Stimulated activated CD8-positive, alpha-beta memory T cell treated with anti-CD3 and anti-CD28 coated beads, Interleukin-4, amount 100 ng/mL, for 1 hour (primary cell): ENCODE measurements around the gene PARP11.
"Not testable (repeated sequence)": the region's sequence is repeated elsewhere in the genome, so short reads cannot be mapped to it uniquely, and the experiment has no call there.

Experiments used
- DNase-seq, 2 donors: peaks; one replicate each; pipeline ENCODE4 v3.0.0-alpha.2; 2020; ENCODE audit warnings: low read depth in 2 of 2, low spot score in 1 of 2

Gene PARP11

DNA sequence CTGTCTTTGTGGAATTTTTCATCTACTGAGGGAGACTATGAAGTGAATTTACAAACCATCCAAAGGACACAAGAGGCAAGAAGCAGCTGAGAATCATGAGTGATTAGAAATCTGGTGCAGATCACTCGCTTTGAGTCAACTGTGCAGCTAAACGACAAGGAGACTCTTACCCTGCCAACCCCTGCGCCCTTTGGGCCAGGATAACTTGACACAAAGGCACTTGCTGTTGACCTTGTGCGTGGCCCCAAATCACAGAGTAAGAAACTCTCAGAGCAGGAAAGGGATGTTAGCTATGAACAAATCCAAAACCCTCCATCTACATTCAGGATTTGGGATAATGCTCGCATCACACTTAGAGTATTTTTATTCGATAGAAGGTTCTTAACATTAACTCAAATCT, 11.5 kb upstream of the PARP11 start:
- DNase-seq, result no peak

DNA sequence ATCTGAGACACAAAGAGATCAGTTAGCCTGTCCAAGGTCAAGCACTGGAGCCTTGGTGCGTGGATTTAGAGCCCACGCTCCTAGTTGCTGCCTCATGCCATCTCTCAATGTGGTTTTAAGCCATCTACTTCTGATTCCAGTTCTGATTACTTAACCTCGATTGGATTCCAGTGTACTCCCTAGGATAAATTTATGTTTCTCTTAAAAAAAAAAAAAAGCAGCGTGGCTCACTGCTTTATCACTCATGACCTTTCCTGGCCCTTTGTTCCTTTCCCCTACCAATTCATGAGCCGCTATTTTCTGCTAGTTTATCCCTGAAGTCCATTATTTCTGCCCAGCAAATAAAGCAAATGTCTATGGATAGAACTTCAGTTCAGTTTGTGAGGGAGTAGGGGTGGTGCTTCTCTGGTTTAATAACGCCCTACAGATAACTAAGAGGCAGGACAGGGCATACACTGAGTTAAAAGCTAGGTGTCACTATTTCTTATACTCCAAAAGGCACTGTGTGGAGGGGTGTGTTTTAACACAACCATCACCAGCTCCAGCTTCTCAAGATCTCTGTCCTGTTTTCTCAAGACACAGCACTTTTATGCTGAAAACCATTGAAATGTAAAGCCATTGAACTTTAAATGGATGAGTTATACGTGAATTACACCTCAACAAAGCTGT, 9.8 kb upstream of the PARP11 start:
- DNase-seq, result no peak

DNA sequence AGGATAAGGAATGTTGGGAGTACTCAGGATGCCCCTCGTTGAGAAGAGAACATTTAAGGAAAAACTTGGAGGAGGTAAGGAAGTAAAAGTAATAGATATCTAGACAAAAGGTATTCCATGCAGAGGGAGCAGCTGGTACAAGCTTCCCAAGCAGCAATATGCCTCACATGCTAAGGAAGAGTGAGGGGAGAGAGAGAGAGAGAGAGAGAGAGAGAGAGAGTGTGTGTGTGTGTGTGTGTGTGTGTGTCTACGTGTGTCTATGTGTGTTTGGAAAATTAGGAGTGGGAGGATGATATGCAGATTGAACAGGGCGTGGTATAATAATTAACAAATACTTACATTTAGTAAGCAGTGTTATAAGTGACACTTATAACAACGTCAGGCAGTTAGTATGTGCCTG, 9.2 kb upstream of the PARP11 start:
- no peak for DNase-seq

DNA sequence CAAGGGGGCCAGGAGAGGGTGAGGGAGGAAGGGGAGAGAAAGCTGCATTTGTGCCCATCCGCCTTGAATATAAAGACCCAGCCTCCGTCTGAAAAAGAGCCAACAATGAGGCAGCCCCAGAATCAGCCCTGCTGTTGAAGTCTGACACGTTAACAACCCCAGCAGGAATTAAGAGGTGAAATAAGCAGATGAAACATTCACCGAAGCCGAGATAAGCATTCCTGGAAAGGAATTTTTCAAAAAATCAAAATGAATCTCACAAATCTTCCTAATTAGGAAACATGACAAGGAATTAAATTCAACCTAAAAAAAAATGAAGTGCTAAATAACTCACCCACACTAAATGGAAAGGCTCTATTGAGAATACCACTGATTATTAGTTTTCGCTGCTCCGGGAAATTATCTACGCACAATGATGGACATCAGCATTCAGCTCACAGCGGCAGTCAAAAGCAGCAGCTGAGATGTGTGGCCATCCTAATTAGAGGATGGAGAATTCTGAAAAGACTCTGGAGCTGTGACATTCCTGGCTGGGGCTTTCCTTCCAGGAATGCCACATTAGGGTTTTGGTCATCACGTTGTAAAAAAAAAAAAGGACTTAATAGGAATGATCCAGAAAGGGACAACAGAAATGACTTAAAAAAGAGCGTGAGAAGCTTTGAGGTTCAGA, 8.2 kb upstream of the PARP11 start:
- no peak for DNase-seq

DNA sequence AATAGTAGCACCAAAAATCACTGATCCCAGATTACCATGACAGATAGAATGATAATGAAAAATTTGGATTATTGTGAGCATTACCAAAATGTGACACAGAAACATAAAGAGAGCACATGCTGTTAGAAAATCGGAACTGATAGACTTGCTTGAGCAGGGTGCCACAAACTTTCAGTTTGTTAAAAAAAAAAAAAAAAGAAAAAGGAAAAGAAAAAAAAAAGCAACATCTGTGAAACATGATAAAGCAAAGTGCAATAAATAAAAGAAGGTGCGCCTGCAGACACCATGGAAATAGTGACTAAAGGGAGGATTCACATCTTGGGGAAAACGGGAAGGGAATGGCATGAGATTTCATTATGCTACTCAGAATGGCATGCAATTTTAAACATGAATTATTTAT, 6.6 kb upstream of the PARP11 start:
- DNase-seq, result no peak

DNA sequence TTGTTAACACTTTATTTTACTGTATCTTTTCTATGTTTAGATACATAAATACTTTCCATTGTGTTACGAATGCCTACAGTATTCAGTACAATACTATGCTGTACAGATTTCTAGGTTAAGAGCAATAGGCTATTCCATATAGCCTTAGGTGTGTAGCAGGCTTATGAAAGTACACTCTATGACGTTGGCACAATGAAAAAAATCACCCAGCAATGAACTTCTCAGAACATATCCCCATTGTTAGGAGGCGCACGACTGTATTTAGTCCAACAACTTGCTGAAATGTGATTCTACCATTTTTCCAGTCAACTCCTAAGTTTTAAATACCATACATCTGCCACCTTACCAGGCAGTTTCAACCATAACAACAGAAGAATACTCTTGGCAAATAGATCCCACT, 1.8 kb downstream of the PARP11 start:
- DNase-seq, result no peak

DNA sequence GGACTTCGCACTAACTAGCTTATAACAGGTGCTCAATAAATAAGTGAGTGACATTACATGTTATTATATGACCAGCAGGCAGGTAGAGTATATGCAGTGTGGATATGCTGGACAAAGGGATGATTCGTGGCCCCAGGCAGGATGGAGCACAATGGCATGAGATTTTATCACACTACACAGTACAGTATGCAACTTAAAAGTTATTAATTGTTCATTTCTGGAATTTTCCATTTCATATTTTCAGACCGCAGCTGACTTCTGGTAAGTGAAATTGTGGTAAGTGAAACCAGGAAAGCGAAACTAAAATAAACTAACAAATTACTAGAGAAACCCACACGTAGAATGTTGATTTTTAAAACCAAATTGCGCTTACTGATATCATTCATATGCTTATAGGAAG, 3.3 kb downstream of the PARP11 start:
- DNase-seq, result no peak

DNA sequence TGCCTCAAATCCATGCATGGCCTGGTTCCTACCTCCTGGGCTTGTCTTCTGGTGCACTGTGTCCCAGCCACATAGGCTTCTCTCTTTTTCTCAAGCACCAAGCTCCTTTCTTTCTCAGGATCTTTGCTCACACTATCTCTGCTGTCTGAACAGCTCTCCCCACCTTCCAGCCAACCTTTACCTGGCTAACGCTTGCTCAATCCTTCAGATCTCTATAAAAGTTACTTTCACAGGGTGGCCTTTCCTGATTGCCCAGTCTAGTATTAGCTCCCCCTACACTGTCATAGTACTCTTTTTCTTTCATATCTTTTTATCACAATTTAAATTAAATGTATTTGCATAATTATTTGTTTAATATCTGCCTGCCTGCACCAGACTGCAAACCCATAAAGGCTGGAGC, 3.8 kb downstream of the PARP11 start:
- no peak for DNase-seq

DNA sequence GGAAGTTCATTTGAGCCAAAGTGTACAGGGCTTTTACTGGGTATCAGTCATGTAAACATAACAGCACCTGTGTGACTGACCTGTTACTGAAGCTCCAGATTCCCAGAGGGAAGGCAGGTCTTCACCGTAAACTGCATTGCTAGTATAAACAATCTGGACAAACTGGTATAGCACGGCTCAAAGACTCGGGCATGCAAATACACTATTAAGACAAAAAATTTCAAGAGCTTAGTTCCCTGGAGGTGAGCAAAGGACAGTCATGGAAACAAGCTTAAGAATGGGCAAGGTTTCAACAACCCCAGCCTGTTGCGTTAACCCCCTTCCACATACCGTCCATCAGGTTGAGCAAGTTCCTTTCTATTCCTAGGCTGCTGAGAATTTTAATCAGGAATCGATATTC, 9.4 kb downstream of the PARP11 start:
- DNase-seq, result no peak

DNA sequence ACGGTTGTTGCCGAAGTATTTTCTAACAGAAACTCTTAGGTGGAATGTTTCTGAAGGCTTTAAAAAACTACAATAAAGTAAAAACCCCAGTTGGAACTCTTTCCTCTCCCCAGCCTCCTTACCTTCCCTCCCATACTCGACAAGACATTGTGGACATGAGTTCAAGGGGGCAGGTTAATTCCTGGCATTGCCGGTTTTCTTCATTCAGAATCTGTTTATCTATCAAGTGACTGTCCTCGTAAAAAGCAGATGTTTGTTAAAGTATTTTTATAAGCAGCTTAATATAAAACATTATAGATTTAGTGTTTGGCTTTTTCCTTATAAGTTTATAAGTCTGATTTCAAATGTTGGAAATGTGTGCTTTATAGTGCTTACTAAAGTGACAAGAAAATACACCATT, 30.7 kb downstream of the PARP11 start:
- no peak for DNase-seq

DNA sequence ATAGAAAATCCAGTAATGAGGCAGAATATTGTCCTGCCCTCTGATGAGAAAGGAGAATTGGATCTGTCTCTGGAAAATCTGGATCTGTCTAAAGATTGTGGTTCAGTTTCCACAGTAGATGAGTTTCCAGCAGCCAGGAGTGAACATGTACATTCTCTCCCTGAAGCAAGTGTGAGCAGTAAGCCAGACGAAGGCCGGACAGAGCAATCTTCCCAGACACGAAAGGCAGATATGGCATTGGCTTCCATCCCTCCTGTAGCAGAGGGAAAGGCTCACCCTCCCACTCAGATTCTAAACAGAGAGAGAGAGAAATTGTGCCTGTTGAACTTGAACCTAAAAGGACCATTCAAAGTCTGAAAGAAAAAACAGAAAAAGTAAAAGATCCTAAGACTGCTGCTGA, 31.4 kb downstream of the PARP11 start:
- DNase-seq, result no peak

DNA sequence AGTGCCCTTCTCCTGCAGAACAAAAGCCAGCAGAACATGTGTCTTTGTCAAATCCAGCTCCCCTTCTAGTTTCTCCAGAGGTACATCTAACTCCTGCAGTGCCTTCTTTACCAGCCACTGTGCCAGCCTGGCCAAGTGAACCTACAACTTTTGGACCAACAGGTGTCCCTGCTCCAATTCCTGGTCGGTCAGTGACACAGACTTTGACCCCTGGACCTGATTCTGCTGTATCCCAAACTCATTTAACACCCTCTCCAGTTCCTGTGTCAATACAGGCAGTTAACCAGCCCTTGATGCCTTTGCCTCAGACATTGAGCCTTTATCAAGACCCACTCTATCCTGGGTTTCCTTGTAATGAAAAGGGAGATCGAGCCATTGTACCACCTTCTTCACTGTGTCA, 32.4 kb downstream of the PARP11 start:
- not testable (repeated sequence) for DNase-seq

DNA sequence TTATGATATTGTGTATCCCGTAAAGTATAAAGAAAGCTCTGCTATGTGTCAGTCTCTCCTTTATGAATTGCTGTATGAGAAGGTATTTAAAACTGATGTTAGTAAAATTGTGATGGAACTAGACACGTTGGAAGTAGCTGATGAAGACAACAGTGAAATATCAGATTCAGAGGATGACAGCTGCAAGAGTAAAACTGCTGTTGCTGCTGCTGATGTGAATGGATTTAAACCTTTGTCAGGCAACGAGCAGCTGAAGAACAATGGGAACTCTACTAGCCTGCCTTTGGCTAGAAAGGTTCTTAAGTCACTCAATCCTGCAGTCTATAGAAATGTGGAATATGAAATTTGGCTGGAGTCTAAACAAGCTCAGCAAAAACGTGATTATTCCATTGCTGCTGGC, 33.5 kb downstream of the PARP11 start:
- DNase-seq, result not testable (repeated sequence)

DNA sequence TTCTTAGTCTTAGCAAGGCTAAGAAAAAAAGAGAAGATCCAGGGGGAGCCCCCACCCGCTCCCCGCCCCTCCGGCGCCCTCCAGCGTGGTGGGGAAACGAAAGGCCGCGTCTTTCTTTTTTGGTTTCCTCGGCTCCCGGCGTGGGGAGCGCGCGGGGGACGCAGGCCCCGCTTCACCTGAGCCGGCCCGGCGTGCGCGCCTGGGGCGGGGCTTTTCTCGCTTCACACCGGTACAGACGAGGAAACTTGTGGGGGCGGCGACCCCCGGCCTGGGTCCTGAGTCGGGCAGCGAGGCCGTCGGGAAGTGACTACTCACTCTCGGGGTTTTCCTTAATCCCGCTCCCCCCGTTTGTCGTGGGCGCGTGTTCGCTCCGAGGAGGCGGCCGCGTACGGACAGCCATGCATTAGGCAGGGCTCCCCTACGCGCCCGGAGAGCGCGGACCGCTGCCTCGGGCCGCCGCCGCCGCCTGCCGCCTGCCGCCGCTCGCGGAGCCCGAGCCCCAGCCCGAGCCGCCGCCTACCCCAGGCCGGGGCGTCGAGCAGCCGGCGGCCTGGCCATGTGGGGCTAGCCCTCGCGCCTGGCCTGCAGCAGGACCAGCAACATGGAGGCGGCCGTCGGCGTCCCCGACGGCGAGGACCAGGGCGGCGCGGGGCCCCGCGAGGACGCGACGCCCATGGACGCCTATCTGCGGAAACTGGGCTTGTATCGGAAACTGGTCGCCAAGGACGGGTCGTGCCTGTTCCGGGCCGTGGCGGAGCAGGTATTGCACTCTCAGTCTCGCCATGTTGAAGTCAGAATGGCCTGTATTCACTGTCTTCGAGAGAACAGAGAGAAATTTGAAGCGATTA, 34.3 kb downstream of the PARP11 start:
- DNase-seq, result not testable (repeated sequence)

DNA sequence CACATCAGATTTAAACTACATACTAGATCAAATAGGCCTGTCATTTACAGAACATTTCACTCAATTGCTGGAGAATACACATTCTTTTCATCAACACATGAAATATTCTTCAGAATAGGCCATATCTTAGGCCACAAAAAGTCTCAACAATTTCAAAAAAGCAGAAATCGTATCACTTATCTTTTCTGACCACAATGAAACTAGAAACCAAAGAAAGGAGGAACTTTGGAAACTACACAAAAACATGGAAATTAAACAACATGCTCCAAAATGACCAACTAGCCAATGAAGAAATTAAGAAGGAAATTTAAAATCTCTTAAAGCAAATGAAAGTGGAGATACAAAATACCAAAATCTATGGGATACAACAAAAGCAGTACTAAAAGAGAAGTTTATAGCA, 35.1 kb downstream of the PARP11 start:
- DNase-seq, result no peak

DNA sequence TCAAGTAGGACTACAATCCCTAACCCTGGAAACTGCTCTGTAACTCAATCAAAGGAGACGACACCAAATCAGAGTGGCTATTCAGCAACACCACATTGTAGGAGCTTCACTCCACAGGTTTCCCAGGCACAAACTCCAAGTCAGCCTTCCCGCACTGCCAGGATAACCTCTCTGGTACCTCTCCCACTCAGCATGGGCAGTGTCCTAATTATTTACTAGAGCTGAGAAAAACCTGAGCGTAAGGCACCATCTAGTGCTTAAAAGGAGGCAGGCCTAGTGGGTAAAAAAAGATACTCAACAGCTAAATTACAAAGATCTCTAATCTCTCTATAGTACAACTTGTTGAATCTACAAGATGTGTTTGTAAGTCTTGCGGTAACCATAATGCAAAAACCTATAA, 36.1 kb downstream of the PARP11 start:
- no peak for DNase-seq

DNA sequence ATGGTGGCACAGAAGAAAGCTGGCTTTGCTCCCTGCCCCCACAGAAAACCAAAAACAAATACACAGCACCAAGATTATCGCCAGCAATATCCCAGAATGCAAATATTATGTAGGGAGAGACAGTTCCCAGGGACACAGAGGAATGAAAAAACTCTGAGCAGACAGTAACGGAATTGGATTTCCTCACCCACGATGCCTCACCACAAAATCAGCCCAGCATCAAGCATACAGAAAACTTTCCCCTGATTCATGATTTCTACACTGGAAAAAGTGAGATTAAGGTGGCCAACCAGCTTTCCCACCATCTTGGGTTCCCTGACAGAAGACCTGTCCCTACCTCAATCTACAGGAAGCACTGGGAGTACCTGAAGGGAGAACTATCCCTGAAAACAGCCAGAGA, 36.6 kb downstream of the PARP11 start:
- no peak for DNase-seq

DNA sequence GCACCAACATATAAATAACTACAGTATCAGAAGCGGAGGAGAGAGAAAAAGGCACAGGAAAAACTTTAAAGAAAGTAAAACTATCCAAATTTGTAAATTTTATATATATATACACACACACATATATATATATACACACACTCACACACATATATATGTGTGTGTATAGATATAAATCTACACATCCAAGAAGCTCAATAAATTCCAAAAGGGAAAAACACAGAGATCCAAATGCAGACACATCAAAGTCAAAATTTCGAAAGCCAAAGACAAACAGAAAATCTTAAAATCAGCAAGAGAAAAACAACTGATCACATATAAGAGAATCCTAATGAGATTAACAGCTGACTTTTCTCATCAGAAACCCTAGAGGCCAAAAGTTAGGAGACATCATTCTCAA, 37.3 kb downstream of the PARP11 start:
- no peak for DNase-seq

DNA sequence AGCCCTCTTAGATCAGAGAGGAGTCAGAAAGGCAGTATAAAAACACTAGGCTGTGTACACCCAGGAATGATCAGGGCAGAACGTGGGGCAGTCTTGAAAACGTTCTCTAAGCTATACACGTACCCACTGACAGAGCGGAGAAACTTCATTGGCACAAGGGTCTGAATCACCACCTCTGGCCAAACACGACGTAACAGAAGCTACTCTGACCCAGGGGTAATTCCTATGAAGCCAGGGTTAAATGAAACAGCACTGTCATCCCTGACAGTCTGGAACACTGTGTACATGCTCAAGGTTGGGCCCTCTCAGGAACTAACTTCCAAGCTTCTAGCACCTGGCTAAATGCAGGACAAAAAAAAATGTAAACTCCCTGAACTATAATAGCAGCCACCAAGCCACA, 38.4 kb downstream of the PARP11 start:
- no peak for DNase-seq

DNA sequence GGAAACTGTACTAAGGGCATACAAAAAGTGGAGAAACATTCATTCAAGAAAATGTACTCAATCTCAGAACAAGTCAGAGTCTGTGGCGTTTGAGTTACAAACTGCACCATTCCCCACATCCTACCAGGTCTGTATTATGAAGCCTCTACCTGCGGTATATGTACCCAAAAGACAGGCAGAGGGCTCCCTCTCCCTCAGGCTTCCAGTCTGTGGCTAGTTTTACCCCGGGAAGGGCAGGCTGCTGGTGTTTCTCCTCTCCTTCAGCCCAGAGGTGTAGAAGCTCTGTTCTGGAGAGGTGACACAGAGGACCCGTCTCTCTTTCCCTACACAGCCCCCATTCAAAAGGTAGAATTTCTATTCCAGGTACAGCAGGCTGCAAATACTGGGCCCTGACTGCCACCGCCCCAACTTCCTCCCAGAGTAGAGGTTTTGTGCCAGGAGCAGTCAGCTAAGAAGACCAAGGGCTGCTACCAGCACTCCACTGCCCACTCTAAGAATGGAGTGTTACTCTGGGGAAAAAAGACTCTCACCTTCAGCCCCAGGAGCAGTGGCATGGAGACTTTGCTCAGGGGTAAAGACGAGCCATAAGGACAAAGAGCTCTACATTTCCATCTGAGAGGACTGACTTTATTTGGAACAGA, 39.4 kb downstream of the PARP11 start:
- DNase-seq, result no peak

DNA sequence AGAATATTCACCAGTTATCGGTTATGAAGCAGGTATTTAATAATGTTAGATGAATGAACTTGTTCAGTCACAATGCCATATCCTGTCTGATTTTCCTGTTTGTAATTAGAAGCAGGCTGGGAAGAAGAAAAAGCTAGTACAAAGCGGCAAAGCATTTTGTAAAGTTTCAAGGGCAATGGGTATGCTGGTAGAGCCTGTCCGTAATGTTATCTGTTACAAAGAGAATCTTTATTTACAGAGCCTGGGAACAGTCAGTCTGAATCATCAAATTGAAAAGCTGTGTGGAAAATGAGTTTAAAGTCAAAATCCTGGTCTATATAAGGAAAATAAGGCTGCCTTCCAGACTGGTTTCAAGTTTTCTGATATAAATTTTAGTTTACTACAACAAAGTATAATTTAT, 40.5 kb downstream of the PARP11 start:
- DNase-seq, result no peak

DNA sequence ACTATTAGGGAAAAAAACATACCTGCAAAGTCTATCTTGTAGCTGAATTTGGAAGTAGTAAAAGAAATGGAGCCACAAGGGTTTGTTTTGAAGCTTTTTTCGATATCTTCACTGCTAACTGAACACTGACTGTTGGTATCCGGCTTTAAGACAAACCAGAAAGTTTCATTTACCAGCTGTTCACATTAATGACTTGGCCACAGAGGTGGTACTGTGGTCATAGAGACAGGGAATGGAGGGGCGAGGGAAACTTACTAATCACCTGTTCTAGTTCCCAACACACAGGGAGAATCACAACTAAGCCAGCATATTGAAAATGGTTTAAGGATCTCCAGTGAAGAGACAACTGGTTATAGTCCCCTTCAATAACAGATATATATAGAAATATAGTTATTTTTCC, 44.3 kb downstream of the PARP11 start:
- no peak for DNase-seq
